ENCODE data around the gene MTRFR.

MTRFR gene

DNA sequence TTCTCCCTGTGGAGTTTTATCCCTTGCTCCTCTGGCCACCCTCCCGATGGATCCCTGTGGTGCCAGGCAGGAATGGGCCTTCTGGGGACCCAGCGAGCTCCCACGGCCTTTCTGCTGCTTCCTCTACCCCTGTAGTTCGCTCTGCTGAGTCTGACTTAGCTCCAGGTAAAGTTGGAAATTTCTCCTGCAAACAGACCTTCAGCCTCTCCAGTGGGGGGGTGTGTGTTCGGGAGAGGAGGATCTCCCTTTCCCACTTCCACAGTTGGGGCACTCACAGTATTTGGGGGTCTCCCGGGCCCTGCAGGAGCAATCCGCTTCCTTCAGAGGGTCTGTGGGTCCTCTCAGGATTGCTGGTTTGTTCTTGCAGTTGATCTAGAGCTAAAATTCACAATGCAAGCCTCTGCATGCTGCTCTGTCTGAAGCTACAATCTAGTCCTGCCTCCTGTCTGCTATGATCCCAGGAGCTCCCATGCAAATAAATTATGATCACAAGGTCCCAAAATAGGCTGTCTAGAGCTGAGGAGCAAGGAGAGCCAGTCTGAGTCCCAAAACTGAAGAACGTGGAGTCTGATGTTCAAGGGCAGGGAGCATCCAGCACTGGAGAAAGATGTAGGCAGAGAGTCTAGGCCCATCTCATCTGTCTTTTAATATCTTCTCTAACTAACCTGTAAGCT lies 18.3 kb downstream of the MTRFR start:
- peak overlapping the region; percentile 75 for H3K27ac ChIP-seq
- TF ChIP-seq, protein P1, sequence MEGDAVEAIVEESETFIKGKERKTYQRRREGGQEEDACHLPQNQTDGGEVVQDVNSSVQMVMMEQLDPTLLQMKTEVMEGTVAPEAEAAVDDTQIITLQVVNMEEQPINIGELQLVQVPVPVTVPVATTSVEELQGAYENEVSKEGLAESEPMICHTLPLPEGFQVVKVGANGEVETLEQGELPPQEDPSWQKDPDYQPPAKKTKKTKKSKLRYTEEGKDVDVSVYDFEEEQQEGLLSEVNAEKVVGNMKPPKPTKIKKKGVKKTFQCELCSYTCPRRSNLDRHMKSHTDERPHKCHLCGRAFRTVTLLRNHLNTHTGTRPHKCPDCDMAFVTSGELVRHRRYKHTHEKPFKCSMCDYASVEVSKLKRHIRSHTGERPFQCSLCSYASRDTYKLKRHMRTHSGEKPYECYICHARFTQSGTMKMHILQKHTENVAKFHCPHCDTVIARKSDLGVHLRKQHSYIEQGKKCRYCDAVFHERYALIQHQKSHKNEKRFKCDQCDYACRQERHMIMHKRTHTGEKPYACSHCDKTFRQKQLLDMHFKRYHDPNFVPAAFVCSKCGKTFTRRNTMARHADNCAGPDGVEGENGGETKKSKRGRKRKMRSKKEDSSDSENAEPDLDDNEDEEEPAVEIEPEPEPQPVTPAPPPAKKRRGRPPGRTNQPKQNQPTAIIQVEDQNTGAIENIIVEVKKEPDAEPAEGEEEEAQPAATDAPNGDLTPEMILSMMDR (conservative IDR thresholded peaks at IDR 0.05) = no peak
- TF ChIP-seq ZFX (IDR thresholded peaks at IDR 0.05) = no peak

DNA sequence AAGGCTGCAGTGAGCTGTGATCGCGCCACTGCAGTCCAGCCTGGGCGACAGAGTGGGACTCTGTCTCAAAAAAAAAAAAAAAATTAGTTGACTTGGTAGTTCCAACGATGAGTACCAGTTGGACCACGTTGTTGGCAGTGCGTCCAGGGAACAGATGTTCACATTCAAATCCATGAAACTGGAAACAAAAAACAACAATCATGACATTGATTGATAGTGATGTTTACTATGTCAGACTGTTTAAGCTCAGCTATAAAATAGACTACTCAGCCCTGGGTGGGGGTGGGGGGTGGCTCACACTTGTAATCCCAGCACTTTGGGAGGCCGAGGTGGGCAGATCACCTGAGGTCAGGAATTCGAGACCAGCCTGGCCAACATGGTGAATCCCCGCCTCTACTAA lies 19.1 kb downstream of the MTRFR start:
- H3K27ac ChIP-seq = peak overlapping the region; percentile 75

DNA sequence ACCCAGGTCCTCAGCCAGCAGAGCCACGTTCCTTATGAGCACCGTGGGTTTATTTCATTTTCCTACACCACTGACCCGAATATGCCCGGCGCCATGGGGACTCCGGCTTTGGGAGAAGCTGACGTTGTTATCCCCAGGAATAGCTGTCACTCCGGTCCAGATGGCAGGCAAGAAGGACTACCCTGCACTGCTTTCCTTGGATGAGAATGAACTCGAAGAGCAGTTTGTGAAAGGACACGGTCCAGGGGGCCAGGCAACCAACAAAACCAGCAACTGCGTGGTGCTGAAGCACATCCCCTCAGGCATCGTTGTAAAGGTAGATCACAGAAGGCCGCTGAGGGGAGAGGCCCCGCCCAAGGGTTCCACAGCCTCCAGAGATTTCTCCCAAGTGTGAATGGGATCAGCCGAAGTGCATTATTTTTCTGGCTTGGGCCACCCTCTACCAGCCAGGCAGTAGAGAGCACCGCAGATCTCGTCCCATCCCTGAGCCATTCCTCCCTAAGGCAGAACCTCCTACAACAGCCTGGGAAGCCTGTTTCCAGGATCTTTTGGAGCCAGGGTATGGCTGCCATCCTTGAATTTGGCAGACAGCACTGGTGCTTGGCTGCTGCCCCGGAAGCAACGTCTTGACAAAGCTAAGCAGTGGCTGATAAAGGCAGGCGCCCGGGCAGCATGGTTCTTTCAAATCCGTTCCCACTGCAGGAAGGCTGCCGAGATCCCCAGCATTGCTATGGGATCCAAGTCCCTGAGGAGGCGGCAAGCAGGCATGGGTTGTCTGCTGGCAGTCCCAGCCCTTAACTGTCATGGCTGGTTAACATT lies 20.6 kb downstream of the MTRFR start:
- no peak overlapping the region for H3K27ac ChIP-seq
- no peak for TF ChIP-seq ZFX (IDR thresholded peaks at IDR 0.05)
- TF ChIP-seq, protein P1 (conservative IDR thresholded peaks at IDR 0.05) = no peak

DNA sequence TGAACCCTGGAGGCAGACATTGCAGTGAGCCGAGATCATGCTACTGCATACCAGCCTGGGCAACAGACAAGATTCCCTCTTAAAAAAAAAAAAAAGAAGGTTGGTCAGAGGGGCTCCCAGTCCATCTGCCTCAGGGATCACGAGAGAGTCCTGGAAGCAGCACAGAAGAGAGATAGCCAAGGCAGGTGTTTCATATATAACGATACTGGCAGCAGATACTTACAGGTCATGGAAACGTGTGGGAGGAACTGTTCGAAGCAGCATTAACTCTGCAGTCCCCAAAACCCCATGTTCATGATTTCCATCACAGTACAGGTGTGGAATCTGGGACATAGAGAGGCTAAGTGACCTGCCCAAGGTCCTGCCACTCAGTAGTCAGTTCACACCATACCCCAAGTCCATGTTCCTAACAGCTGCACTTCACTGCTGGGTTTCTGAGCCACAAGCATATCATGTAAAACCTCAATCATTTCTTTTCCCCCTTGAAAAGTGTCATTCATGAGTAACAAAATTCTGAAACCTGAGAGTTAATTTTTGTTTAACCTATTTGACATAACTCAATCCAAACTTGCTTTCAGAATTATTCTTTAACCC lies 21.7 kb downstream of the MTRFR start:
- no peak overlapping the region for H3K27ac ChIP-seq
- no peak for TF ChIP-seq ZFX (IDR thresholded peaks at IDR 0.05)
- TF ChIP-seq, protein P1 (conservative IDR thresholded peaks at IDR 0.05) = no peak

DNA sequence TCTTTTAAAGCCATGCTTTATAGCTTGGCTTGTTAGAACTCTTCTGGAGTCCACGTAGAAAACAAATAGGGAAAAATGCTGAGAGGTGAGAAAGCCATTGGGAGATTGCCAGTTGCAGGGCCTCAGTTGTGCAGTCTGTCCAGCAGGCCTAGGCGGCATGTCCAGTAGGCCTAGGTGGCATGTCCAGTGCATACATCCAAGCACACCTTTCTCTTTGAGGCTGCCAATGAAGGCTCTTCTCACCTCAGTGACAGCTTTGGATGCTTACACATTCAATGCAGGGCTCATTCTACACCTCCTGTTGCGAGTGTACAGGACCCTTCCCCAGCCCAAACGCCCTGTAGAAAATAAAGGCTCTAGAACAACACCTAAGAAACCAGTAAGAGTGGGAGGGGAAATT lies 25.4 kb downstream of the MTRFR start:
- H3K27ac ChIP-seq = peak overlapping the region; percentile 77
- no peak for TF ChIP-seq ZFX (IDR thresholded peaks at IDR 0.05)
- TF ChIP-seq, protein P1 (conservative IDR thresholded peaks at IDR 0.05) = no peak

DNA sequence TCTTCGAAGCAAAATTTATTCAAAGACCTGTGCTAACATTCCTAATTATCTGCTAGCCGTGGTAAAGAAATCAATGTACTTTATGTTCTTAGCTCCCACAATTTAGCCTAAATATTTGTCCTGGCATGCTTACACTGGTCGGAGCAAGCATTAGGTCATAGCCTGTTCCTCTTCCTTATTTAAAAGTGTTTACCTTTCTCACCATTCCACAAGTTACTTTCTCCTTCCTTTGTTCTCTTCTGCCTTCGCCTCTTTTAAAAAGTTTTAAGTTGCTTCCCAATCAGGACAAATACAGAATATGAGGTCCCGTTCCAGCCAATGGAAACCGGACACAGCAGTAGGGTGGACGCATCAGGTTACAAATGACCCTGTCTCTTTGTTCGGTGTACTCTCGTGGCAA lies 26.8 kb downstream of the MTRFR start:
- TF ChIP-seq, protein P1 (conservative IDR thresholded peaks at IDR 0.05) = no peak
- no peak for TF ChIP-seq ZFX (IDR thresholded peaks at IDR 0.05)
- H3K27ac ChIP-seq = peak overlapping the region; percentile 52; the same call in 1 of the 2 replicates

DNA sequence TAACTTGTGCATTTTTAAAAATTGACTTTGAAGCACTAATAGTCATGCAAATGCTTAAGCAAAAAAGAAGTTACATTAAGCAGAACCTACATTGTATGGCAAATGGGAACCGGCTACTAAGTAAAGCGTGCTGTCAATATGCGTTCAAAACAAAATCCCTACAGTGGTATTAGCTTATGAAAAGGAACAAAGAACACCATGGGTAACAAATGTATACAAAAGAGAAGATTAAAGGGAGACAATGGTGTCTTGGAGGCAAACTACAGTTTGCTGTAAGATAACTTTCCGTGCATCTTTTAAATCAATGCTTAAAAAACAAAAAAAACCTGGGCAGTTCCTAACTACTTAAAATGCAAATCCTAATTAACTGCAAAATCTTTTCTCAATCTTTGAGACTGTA lies 28.0 kb downstream of the MTRFR start:
- TF ChIP-seq, protein P1 (conservative IDR thresholded peaks at IDR 0.05) = no peak
- TF ChIP-seq ZFX (IDR thresholded peaks at IDR 0.05) = no peak
- H3K27ac ChIP-seq = no peak overlapping the region
